Activated CD4-positive, alpha-beta T cell treated with anti-CD3 and anti-CD28 coated beads, Interleukin-2, amount 50 U/mL, for 24 hours (primary cell): ENCODE measurements around the gene COA4.
"Not testable (repeated sequence)": the region's sequence is repeated elsewhere in the genome, so short reads cannot be mapped to it uniquely, and the experiment has no call there.

Experiments
- DNase-seq, 2 donors: peaks; one replicate each; pipeline ENCODE4 v3.0.0-alpha.2; 2020; ENCODE audit warnings: low read depth in 1 of 2, low spot score in 1 of 2

The COA4 gene

GRCh38 chr11:73876424-73877310, at the start of gene COA4, which contains the start of gene PAAF1:
Gene COA4 (minus strand): TSS chr11:73876846. CDS start chr11:73873378, 3,468 bp downstream.
Gene PAAF1 (plus strand): TSS chr11:73876999. CDS start chr11:73877022, 23 bp downstream.
- peak; percentile 82 to 95 for DNase-seq

GRCh38 chr11:73921180-73921579, 44.5 kb upstream of the COA4 start:
- no peak for DNase-seq

GRCh38 chr11:73916435-73916834, 39.8 kb upstream of the COA4 start:
- DNase-seq = no peak

GRCh38 chr11:73914284-73914683, 37.6 kb upstream of the COA4 start:
- no peak for DNase-seq

GRCh38 chr11:73913472-73913871, 36.8 kb upstream of the COA4 start:
- DNase-seq = no peak

- DNase-seq = no peak
Observed at GRCh38 chr11:73912026-73912425, 35.4 kb upstream of the COA4 start.

- no peak for DNase-seq
Observed at GRCh38 chr11:73907191-73907590, 30.5 kb upstream of the COA4 start.

GRCh38 chr11:73902303-73902702, 25.7 kb upstream of the COA4 start:
- no peak for DNase-seq

- DNase-seq = no peak
Observed at GRCh38 chr11:73894725-73895335, 18.2 kb upstream of the COA4 start.

GRCh38 chr11:73893041-73893440, 16.4 kb upstream of the COA4 start:
- no peak for DNase-seq

GRCh38 chr11:73889536-73889935, 12.9 kb upstream of the COA4 start:
- no peak for DNase-seq

GRCh38 chr11:73889019-73889418, 12.4 kb upstream of the COA4 start:
- no peak for DNase-seq

GRCh38 chr11:73888244-73888643, 11.6 kb upstream of the COA4 start:
- no peak for DNase-seq

- no peak for DNase-seq
Observed at GRCh38 chr11:73883856-73884255, 7.2 kb upstream of the COA4 start.

- not testable (repeated sequence) for DNase-seq
Observed at GRCh38 chr11:73880449-73880848, 3.8 kb upstream of the COA4 start.

- DNase-seq = no peak
Observed at GRCh38 chr11:73878771-73879170, 2.1 kb upstream of the COA4 start.

- DNase-seq = no peak
Observed at GRCh38 chr11:73875840-73876239, 806 bp downstream of the COA4 start.

GRCh38 chr11:73875380-73875779, 1.3 kb downstream of the COA4 start:
- DNase-seq = no peak

- no peak for DNase-seq
Observed at GRCh38 chr11:73872749-73873357, 3.8 kb downstream of the COA4 start.

GRCh38 chr11:73870261-73870660, 6.4 kb downstream of the COA4 start:
- no peak for DNase-seq

GRCh38 chr11:73869332-73869949, 7.2 kb downstream of the COA4 start:
- no peak for DNase-seq

- DNase-seq = no peak
Observed at GRCh38 chr11:73866586-73866996, 10.1 kb downstream of the COA4 start.
